GM18526 (cell line): Measurements from ENCODE around the gene CTBP2.

Source experiments
- POLR2A ChIP-seq: IDR thresholded peaks from 3 replicates; pipeline ENCODE4 v1.6.1; 2011; ENCODE audit not compliant: insufficient read length; ENCODE audit errors: extremely low read depth

The CTBP2 gene

GRCh38 chr10:125112697-125113494 is 47.5 kb downstream of the CTBP2 start:
- no peak for TF ChIP-seq POLR2A

- TF ChIP-seq POLR2A, result no peak
These were observed 49.1 kb downstream of the CTBP2 start for GRCh38 chr10:125111118-125111727.

GRCh38 chr10:125107965-125108580 is 52.3 kb downstream of the CTBP2 start:
- no peak for TF ChIP-seq POLR2A

- no peak for TF ChIP-seq POLR2A
These were observed 53.0 kb downstream of the CTBP2 start for GRCh38 chr10:125107166-125107949.

- no peak for TF ChIP-seq POLR2A
These were observed 53.8 kb downstream of the CTBP2 start for GRCh38 chr10:125106586-125106985.

GRCh38 chr10:125105706-125106255 is 54.6 kb downstream of the CTBP2 start:
- no peak for TF ChIP-seq POLR2A

GRCh38 chr10:125105155-125105554 is 55.2 kb downstream of the CTBP2 start:
- TF ChIP-seq POLR2A, result no peak

GRCh38 chr10:125104559-125104958 is 55.8 kb downstream of the CTBP2 start:
- no peak for TF ChIP-seq POLR2A

GRCh38 chr10:125103924-125104323 is 56.4 kb downstream of the CTBP2 start:
- TF ChIP-seq POLR2A, result no peak

GRCh38 chr10:125103466-125103865 is 56.9 kb downstream of the CTBP2 start:
- no peak for TF ChIP-seq POLR2A

GRCh38 chr10:125102821-125103220 is 57.5 kb downstream of the CTBP2 start:
- no peak for TF ChIP-seq POLR2A

- no peak for TF ChIP-seq POLR2A
These were observed 58.1 kb downstream of the CTBP2 start for GRCh38 chr10:125102246-125102645.

GRCh38 chr10:125101581-125101980 is 58.8 kb downstream of the CTBP2 start:
- no peak for TF ChIP-seq POLR2A

GRCh38 chr10:125101049-125101448 is 59.3 kb downstream of the CTBP2 start:
- no peak for TF ChIP-seq POLR2A

- no peak for TF ChIP-seq POLR2A
These were observed 62.8 kb downstream of the CTBP2 start for GRCh38 chr10:125097409-125098070.
